HG03565 (cell line): ENCODE results near the gene PTPRH.

Experiments used
- ATAC-seq: cut with Tn5 transposase; IDR thresholded peaks from one replicate; pipeline ENCODE4 v1.9.1; 2021; ENCODE audit warnings: mild to moderate bottlenecking, moderate library complexity; ENCODE audit not compliant: unreplicated experiment

The PTPRH gene

DNA sequence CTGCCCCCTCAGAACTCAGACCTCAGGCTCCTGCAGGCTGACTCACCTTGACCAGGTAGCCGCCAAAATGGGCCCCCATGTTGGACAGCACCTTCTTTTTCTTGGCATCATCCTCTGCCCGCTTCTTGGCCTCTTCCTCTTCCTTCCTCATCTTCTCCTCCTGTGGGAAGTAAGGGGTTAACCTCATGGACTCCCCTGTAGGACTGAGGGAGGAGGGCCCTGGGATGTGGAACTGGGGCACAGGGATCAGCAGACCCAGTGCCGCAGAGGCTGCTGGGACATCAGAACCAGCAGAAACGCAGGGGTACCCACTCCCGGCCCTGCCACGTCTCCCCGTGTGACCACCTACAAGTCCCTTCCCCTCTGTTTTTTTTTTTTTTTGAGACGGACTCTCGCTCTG lies 71.4 kb downstream of the PTPRH start:
- ATAC-seq = no peak

- no peak for ATAC-seq
These were observed 72.8 kb downstream of the PTPRH start for GRCh38 chr19:55136399-55137102.

GRCh38 chr19:55134736-55135135 lies 74.6 kb downstream of the PTPRH start:
- no peak for ATAC-seq

DNA sequence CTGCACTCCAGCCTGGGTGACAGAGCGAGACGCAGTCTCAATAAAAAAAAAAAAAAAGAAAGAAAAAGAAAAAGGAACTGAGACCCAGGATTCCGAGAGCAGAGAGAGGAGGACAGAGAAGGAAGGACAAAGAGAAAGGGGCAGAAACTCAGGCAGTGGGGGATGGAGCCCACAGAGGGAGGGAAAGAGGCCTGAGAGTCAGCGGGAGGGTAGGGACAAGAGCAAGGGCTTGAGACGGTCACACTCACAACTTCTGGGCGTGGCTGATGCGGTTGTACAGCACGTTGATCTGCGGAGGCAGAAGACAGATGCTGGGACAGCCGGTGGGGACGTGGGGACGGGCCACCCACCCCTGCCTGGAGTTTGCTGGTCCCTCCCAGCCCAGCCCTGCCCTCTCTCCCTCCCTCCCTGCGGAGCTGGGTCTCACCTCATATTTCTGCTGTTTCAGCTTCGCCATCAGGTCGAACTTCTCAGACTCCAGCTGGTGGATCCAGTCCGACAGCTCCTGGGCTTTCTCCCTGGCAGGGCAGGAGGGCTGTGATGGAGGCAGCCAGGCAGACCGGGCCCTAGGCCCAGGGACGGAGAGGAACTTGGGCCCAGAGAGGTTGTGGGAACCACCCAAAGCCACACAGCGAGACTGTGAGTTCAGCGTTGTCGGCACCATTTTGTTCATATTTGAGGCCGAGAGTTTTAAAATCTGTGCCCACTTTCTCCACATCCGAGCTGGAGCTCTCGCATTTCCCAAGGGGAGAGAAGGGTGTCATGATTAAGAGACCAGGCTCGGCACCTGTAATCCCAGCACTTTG lies 75.5 kb downstream of the PTPRH start:
- ATAC-seq = no peak

- ATAC-seq = no peak
These were observed 76.7 kb downstream of the PTPRH start for GRCh38 chr19:55132453-55133129.

- ATAC-seq = no peak
These were observed 77.9 kb downstream of the PTPRH start for GRCh38 chr19:55131421-55131820.
